ENCODE data around the gene SYT1. TPM values are rescaled to one million over a fixed set of nuclear protein-coding genes. Genes with fewer than 3 reads are reported as not detected.

SYT1 gene
- not detected for total RNA-seq
- polyA plus RNA-seq (2013, experiment 1 of 2) = 0.01 TPM
- 0.03 TPM for polyA plus RNA-seq (2013, experiment 2 of 2)
- 0 to 0.51 (median 0) reads per million in 172 experiments for total RNA-seq

GRCh38 chr12:78864403-78864869 lies at the start of gene SYT1:
TSS of gene SYT1 (plus strand) at chr12:78864774.
- Histone ChIP-seq H3K4me1 (ENCODE audit: insufficient read depth, low read length) (no peaks in the 10 kb centered on the region), H3K36me3 (ENCODE audit: insufficient read depth, low read length) (no peaks in the 10 kb centered on the region), H3K27me3 (ENCODE audit: control insufficient read depth in 1 of 2, insufficient read depth in 2 of 2, low read length in 2 of 2) (peaks cover 12 to 21% of the 10 kb centered on the region in 2 experiments), H3K9me3 (ENCODE audit: control insufficient read depth in 1 of 2, insufficient read depth in 1 of 2, low read length in 2 of 2) (peaks cover 0 to 26% of the 10 kb centered on the region in 2 experiments), H3K27ac (ENCODE audit: low read depth in 1 of 2, low read length in 2 of 2) (no peak within 1 kb of the TSS), H3K4me3 (ENCODE audit: low read length) (no peak within 1 kb of the TSS)
- no peak for DNase-seq
- Mint-ChIP-seq H3K36me3 (ENCODE audit: low read depth) (no peaks in the 10 kb centered on the region), H3K27ac (no peak within 1 kb of the TSS), H3K9me3 (no peaks in the 10 kb centered on the region), H3K4me1 (ENCODE audit: low read depth) (no peaks in the 10 kb centered on the region), H3K4me3 (no peak within 1 kb of the TSS), H3K27me3 (peaks cover 31% of the 10 kb centered on the region)
- intact Hi-C loops (cut with DNase I, micrococcal nuclease) = no loop called here
- ATAC-seq (ENCODE audit: poor library complexity) = no peak
- no peak for TF ChIP-seq CTCF (IDR thresholded peaks at IDR 0.05)
- POLR2A ChIA-PET = no interaction called here
- CTCF ChIA-PET = no interaction called here

- Mint-ChIP-seq H3K36me3 (ENCODE audit: low read depth) (no peaks in the 10 kb centered on the region), H3K4me3 (no peak overlapping the region), H3K27me3 (no peaks in the 10 kb centered on the region), H3K9me3 (peaks cover 5% of the 10 kb centered on the region), H3K4me1 (ENCODE audit: low read depth) (no peaks in the 10 kb centered on the region), H3K27ac (no peak overlapping the region)
- intact Hi-C loops (cut with DNase I, micrococcal nuclease) = no loop called here
- Histone ChIP-seq H3K4me1 (ENCODE audit: insufficient read depth, low read length) (no peaks in the 10 kb centered on the region), H3K4me3 (ENCODE audit: low read length) (no peak overlapping the region), H3K27ac (ENCODE audit: low read depth in 1 of 2, low read length in 2 of 2) (no peak overlapping the region), H3K36me3 (ENCODE audit: insufficient read depth, low read length) (no peaks in the 10 kb centered on the region), H3K9me3 (ENCODE audit: control insufficient read depth in 1 of 2, insufficient read depth in 1 of 2, low read length in 2 of 2) (peaks cover 0 to 4% of the 10 kb centered on the region in 2 experiments), H3K27me3 (ENCODE audit: control insufficient read depth in 1 of 2, insufficient read depth in 2 of 2, low read length in 2 of 2) (no peaks in the 10 kb centered on the region)
- no peak for TF ChIP-seq CTCF (IDR thresholded peaks at IDR 0.05)
- ATAC-seq (ENCODE audit: poor library complexity) (no peak), DNase-seq (no peak)
- ChIA-PET POLR2A (no interaction called here), CTCF (no interaction called here)
These were observed 46.1 kb upstream of the SYT1 start for GRCh38 chr12:78818487-78818886.

- CTCF ChIA-PET = no interaction called here
- DNase-seq = no peak
- peaks cover 3% of the 10 kb centered on the region for H3K9me3 Mint-ChIP-seq
- TF ChIP-seq CTCF (IDR thresholded peaks at IDR 0.05) = no peak
- Histone ChIP-seq H3K36me3 (ENCODE audit: insufficient read depth, low read length) (no peaks in the 10 kb centered on the region), H3K27me3 (ENCODE audit: control insufficient read depth in 1 of 2, insufficient read depth in 2 of 2, low read length in 2 of 2) (no peaks in the 10 kb centered on the region), H3K4me3 (ENCODE audit: low read length) (no peak overlapping the region), H3K9me3 (ENCODE audit: control insufficient read depth in 1 of 2, insufficient read depth in 1 of 2, low read length in 2 of 2) (peaks cover 0 to 4% of the 10 kb centered on the region in 2 experiments), H3K27ac (ENCODE audit: low read depth in 1 of 2, low read length in 2 of 2) (no peak overlapping the region), H3K4me1 (ENCODE audit: insufficient read depth, low read length) (no peaks in the 10 kb centered on the region)
- intact Hi-C loops (cut with DNase I, micrococcal nuclease) = no loop called here
- no peak overlapping the region for H3K27ac Mint-ChIP-seq
- ATAC-seq (ENCODE audit: poor library complexity) = no peak
- H3K4me3 Mint-ChIP-seq = no peak overlapping the region
- H3K27me3 Mint-ChIP-seq = no peaks in the 10 kb centered on the region
- POLR2A ChIA-PET = no interaction called here
- H3K4me1 Mint-ChIP-seq (ENCODE audit: low read depth) = no peaks in the 10 kb centered on the region
- no peaks in the 10 kb centered on the region for H3K36me3 Mint-ChIP-seq (ENCODE audit: low read depth)
These were observed 43.6 kb upstream of the SYT1 start for GRCh38 chr12:78820946-78821345.
